Astrocyte of the spinal cord (primary cell): Measurements from ENCODE around the gene NUCKS1.

ENCODE experiments used
- DNase-seq: peaks from one replicate; pipeline ENCODE4 v3.0.0; 2011; ENCODE audit warnings: low read depth, low spot score
- H3K4me3 ChIP-seq: 2 replicates; pipeline ENCODE4 v1.5.1; 2011; ENCODE audit warnings: low read depth, mild to moderate bottlenecking, low read length, moderate library complexity
- CTCF ChIP-seq: IDR thresholded peaks from 2 replicates; pipeline ENCODE4 v1.5.1; 2012; ENCODE audit warnings: low read depth, mild to moderate bottlenecking, low read length, inconsistent platforms
- in situ Hi-C: cut with HindIII; loops from 2 replicates; pipeline ENCODE4 v1.10.0; 2017; ENCODE audit warnings: low sequenced_read_pairs

NUCKS1 gene

GRCh38 chr1:205741681-205742080, 8.3 kb downstream of the NUCKS1 start:
- no peak for DNase-seq
- no peak for TF ChIP-seq CTCF
- in situ Hi-C loops, result no loop called here
- H3K4me3 ChIP-seq, result no peak overlapping the region

- TF ChIP-seq CTCF, result peak; percentile 33
- H3K4me3 ChIP-seq, result no peak overlapping the region
- in situ Hi-C loops, result no loop called here
- peak; percentile 68 for DNase-seq
Measured at GRCh38 chr1:205739348-205740160, 10.4 kb downstream of the NUCKS1 start.

- no peak overlapping the region for H3K4me3 ChIP-seq
- no peak for TF ChIP-seq CTCF
- in situ Hi-C loops, result no loop called here
- no peak for DNase-seq
Measured at GRCh38 chr1:205735218-205735617, 14.8 kb downstream of the NUCKS1 start.

- in situ Hi-C loops, result no loop called here
- no peak for TF ChIP-seq CTCF
- DNase-seq, result no peak
- H3K4me3 ChIP-seq, result no peak overlapping the region
Measured at GRCh38 chr1:205733438-205734175, 16.4 kb downstream of the NUCKS1 start.

GRCh38 chr1:205729945-205730610, 19.9 kb downstream of the NUCKS1 start:
- no peak for DNase-seq
- no peak for TF ChIP-seq CTCF
- in situ Hi-C loops, result no loop called here

GRCh38 chr1:205726619-205727125, 23.3 kb downstream of the NUCKS1 start:
- no peak for DNase-seq
- in situ Hi-C loops, result no loop called here
- TF ChIP-seq CTCF, result no peak
- no peak overlapping the region for H3K4me3 ChIP-seq

More at GRCh38 chr1:205729945-205730610, 19.9 kb downstream of the NUCKS1 start:
- no peak overlapping the region for H3K4me3 ChIP-seq
